RWPE2 (cell line): ENCODE data around the gene SPON2.

Source experiments
- ATAC-seq: fragments of 200-7000 bp; cut with Tn5 transposase; 3 replicates; pipeline ENCODE4 v1.9.1; 2021; ENCODE audit warnings: low read depth
- DNase-seq: peaks from one replicate; pipeline ENCODE4 v3.0.0-alpha.2; 2020; ENCODE audit warnings: low spot score
- H3K27ac ChIP-seq: fragments of 450-650 bp; 2 replicates; pipeline ENCODE4 v1.5.1; 2017; ENCODE audit warnings: mild to moderate bottlenecking; ENCODE audit not compliant: poor library complexity, severe bottlenecking
- H3K27me3 ChIP-seq: fragments of 250-450 bp; sonication (Bioruptor Pico); 2 replicates; pipeline ENCODE4 v1.5.1; 2021; ENCODE audit warnings: mild to moderate bottlenecking, moderate library complexity; ENCODE audit not compliant: insufficient read depth, poor library complexity, severe bottlenecking
- H3K36me3 ChIP-seq: fragments of 250-450 bp; sonication (Bioruptor Pico); 2 replicates; pipeline ENCODE4 v1.5.1; 2020; ENCODE audit warnings: low read depth, mild to moderate bottlenecking, moderate library complexity
- H3K4me1 ChIP-seq: fragments of 250-450 bp; sonication (Bioruptor Pico); 2 replicates; pipeline ENCODE4 v1.5.1; 2021; ENCODE audit warnings: mild to moderate bottlenecking, moderate library complexity; ENCODE audit not compliant: insufficient read depth, poor library complexity, severe bottlenecking
- H3K4me3 ChIP-seq: fragments of 250-450 bp; sonication (Bioruptor Pico); 2 replicates; pipeline ENCODE4 v1.5.1; 2021; ENCODE audit warnings: mild to moderate bottlenecking, moderate library complexity; ENCODE audit not compliant: severe bottlenecking
- H3K9me3 ChIP-seq: fragments of 250-450 bp; sonication (Bioruptor Pico); 2 replicates; pipeline ENCODE4 v1.5.1; 2021; ENCODE audit warnings: mild to moderate bottlenecking, moderate library complexity; ENCODE audit not compliant: severe bottlenecking
- CTCF ChIP-seq: fragments of 450-650 bp; IDR thresholded peaks from one replicate; pipeline ENCODE4 v1.5.1; 2017; ENCODE audit warnings: mild to moderate bottlenecking, moderate library complexity; ENCODE audit not compliant: poor library complexity, severe bottlenecking

The SPON2 gene

GRCh38 chr4:1151541-1151940 is 20.8 kb downstream of the SPON2 start:
- TF ChIP-seq CTCF, result no peak
- Histone ChIP-seq H3K36me3 (no peaks in the 10 kb centered on the region), H3K27me3 (peaks cover 17% of the 10 kb centered on the region), H3K4me1 (no peaks in the 10 kb centered on the region), H3K27ac (no peak overlapping the region), H3K4me3 (no peak overlapping the region), H3K9me3 (no peaks in the 10 kb centered on the region)
- DNase-seq, result no peak
- no peak for ATAC-seq

DNA sequence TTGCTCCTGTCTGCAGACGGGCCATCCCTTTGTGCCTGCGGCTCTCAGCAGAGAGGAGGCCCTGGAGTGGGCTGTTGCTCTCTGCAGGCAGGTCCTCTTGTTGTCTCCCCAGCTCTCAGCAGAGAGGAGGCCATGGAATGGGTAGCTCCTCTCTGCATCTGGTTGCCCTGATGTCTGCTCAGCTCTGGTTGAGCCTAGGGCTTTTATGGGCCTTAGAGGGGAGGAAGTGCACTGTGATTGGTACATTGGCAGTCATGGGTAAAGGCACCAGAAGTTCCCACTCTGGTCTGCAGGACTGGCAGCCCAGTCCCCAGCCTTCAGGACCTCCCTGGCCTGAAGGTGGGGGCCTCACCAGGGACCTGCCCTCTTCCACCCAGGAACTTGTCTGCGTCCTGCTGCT is 21.5 kb downstream of the SPON2 start:
- TF ChIP-seq CTCF, result no peak
- ATAC-seq (no peak), DNase-seq (no peak)
- Histone ChIP-seq H3K27ac (no peak overlapping the region), H3K4me3 (no peak overlapping the region), H3K36me3 (no peaks in the 10 kb centered on the region), H3K9me3 (no peaks in the 10 kb centered on the region), H3K4me1 (no peaks in the 10 kb centered on the region), H3K27me3 (peaks cover 17% of the 10 kb centered on the region)

GRCh38 chr4:1139860-1140259 is 32.5 kb downstream of the SPON2 start:
- H3K9me3 ChIP-seq, result no peaks in the 10 kb centered on the region
- ATAC-seq, result no peak
- no peaks in the 10 kb centered on the region for H3K4me1 ChIP-seq
- no peak for TF ChIP-seq CTCF
- H3K36me3 ChIP-seq, result 0 out of 2 replicates have a peak, but pooled peaks cover 4% of the 10 kb centered on the region
- no peak for DNase-seq
- peaks cover 11% of the 10 kb centered on the region for H3K27me3 ChIP-seq
- no peak overlapping the region for H3K27ac ChIP-seq
- H3K4me3 ChIP-seq, result no peak overlapping the region

- no peak for ATAC-seq
Observed at GRCh38 chr4:1137850-1138249, 34.5 kb downstream of the SPON2 start.

More at GRCh38 chr4:1137850-1138249, 34.5 kb downstream of the SPON2 start:
- Histone ChIP-seq H3K36me3 (0 out of 2 replicates have a peak, but pooled peaks cover 4% of the 10 kb centered on the region), H3K4me1 (no peaks in the 10 kb centered on the region), H3K27ac (no peak overlapping the region), H3K4me3 (no peak overlapping the region), H3K9me3 (no peaks in the 10 kb centered on the region), H3K27me3 (peaks cover 11% of the 10 kb centered on the region)
- no peak for DNase-seq
- TF ChIP-seq CTCF, result no peak
